ENCODE data around the gene POU3F2.

Gene POU3F2

GRCh38 chr6:98835149-98836024 is 1.0 kb downstream of the POU3F2 start:
- H3K27ac ChIP-seq (ENCODE audit: extremely low read depth, low read depth, low read length), result peak overlapping the region; percentile 92; the same call in 1 of the 2 replicates
- ChIA-PET POLR2A (interaction anchor here (0.6 to 1.7 kb wide), 6 partner anchors 10 to 253 kb away, joined by 3 to 8 read pairs (median 4); partner anchors contain the start of gene FBXL4), CTCF (interaction anchor here (0.6 to 1.6 kb wide), 3 partner anchors 12 to 296 kb away, joined by 3 read pairs; no protein-coding TSS in a partner anchor)
- H3K4me3 ChIP-seq (ENCODE audit: low read depth, low read length), result peak overlapping the region; percentile 94
- no peaks in the 10 kb centered on the region for H3K9me3 ChIP-seq (ENCODE audit: control insufficient read depth, insufficient read depth, low read depth, low read length)
- H3K36me3 ChIP-seq (ENCODE audit: control insufficient read depth in 2 of 2, insufficient read depth in 1 of 2, low read length in 2 of 2), result peaks cover 0 to 4% of the 10 kb centered on the region in 2 experiments; a peak in 1 of 3 replicates
- H3K4me1 ChIP-seq (ENCODE audit: control insufficient read depth, insufficient read depth, low read length), result no peaks in the 10 kb centered on the region
- TF ChIP-seq YY2 (tag by site-specific recombination; IDR thresholded peaks at IDR 0.05) (0 out of 2 replicates have a peak, but pooled peaks have one; percentile 28), ZSCAN30 (tag by site-specific recombination; IDR thresholded peaks at IDR 0.05) (peak; percentile 35; the same call in 1 of the 2 replicates), SCRT2 (tag by site-specific recombination; IDR thresholded peaks at IDR 0.05) (peak; percentile 87), ZNF629 (tag by site-specific recombination; IDR thresholded peaks at IDR 0.05) (no peak; the same call in 1 of the 2 replicates), EGR2 (tag by site-specific recombination; IDR thresholded peaks at IDR 0.05; ENCODE audit: low read depth) (peak; percentile 47; the same call in 1 of the 2 replicates), PRDM10 (tag by site-specific recombination; IDR thresholded peaks at IDR 0.05) (peak; percentile 53), ZXDB (tag by site-specific recombination; IDR thresholded peaks at IDR 0.05) (no peak), ZNF501 (tag by site-specific recombination; IDR thresholded peaks at IDR 0.05) (peak; percentile 13; the same call in 1 of the 2 replicates), ZFHX2 (tag by site-specific recombination; conservative IDR thresholded peaks at IDR 0.05) (peak; percentile 88), ZNF341 (tag by site-specific recombination; IDR thresholded peaks at IDR 0.05; ENCODE audit: low read depth) (peak; percentile 94), PBX3 (CRISPR knock-in tag; IDR thresholded peaks at IDR 0.05) (0 out of 2 replicates have a peak, but pooled peaks have one; percentile 55), ZBTB49 (tag by site-specific recombination; IDR thresholded peaks at IDR 0.05; ENCODE audit: low read depth) (no peak), ZNF704 (tag by site-specific recombination; IDR thresholded peaks at IDR 0.05) (no peak), ZBTB20 (tag by site-specific recombination; IDR thresholded peaks at IDR 0.05) (0 out of 2 replicates have a peak, but pooled peaks have one; percentile 60), ZBTB8A (tag by site-specific recombination; IDR thresholded peaks at IDR 0.05) (no peak), ZNF596 (tag by site-specific recombination; IDR thresholded peaks at IDR 0.05) (0 out of 2 replicates have a peak, but pooled peaks have one; percentile 11), OSR2 (tag by site-specific recombination; IDR thresholded peaks at IDR 0.05) (peak; percentile 70), REST (tag by site-specific recombination; IDR thresholded peaks at IDR 0.05) (no peak), ZBTB44 (tag by site-specific recombination; IDR thresholded peaks at IDR 0.05) (peak; percentile 93), ZFP41 (tag by site-specific recombination; IDR thresholded peaks at IDR 0.05; ENCODE audit: borderline replicate concordance) (no peak), ZNF423 (tag by site-specific recombination; IDR thresholded peaks at IDR 0.05) (no peak)
